ENCODE measurements around the gene PES1.

GRCh38 chr22:30603801-30604200 lies 12.1 kb upstream of the PES1 start:
- TF ChIP-seq CTCF (IDR thresholded peaks at IDR 0.05): no peak
- TF ChIP-seq POLR2A (IDR thresholded peaks at IDR 0.05): no peak

Data from esophagus squamous epithelium (tissue), 4 donors.